Thoracic aorta (tissue), 2 donors: ENCODE results near the gene RUNX2. TPM values are rescaled to one million over a fixed set of nuclear protein-coding genes. Genes with fewer than 3 reads are reported as not detected.

ENCODE experiments used
- ATAC-seq: fragments of 150-250 bp; one replicate; pipeline ENCODE4 v1.8.0; 2017; ENCODE audit warnings: low read depth; ENCODE audit not compliant: insufficient number of reproducible peaks, low FRiP score
- DNase-seq: peaks from one replicate; pipeline ENCODE4 v3.0.0-alpha.2; 2020; ENCODE audit warnings: low spot score
- H3K27ac ChIP-seq, 2 donors: fragments of 200-600 bp; sonication (generic); 1 replicate in 1 of 2; 2 replicates in 1 of 2; pipeline ENCODE4 v1.5.1; 2016; ENCODE audit warnings: mild to moderate bottlenecking in 2 of 2, moderate library complexity in 2 of 2
- H3K27me3 ChIP-seq: fragments of 200-600 bp; sonication (generic); replicated peaks from 2 replicates; pipeline ENCODE4 v1.6.0; 2016; ENCODE audit warnings: mild to moderate bottlenecking; ENCODE audit not compliant: insufficient read depth
- H3K36me3 ChIP-seq: fragments of 200-600 bp; sonication (generic); one replicate; pipeline ENCODE4 v1.5.1; 2016
- H3K4me1 ChIP-seq, 2 donors: fragments of 200-600 bp; sonication (generic); 1 replicate in 1 of 2; 2 replicates in 1 of 2; pipeline versions ENCODE4 v1.5.1 to v1.6.0; 2016; ENCODE audit warnings: low read depth in 2 of 2, mild to moderate bottlenecking in 1 of 2; ENCODE audit not compliant: control insufficient read depth in 1 of 2
- H3K4me3 ChIP-seq: fragments of 200-600 bp; sonication (generic); 2 replicates; pipeline ENCODE4 v1.5.1; 2016; ENCODE audit warnings: mild to moderate bottlenecking
- H3K9me3 ChIP-seq: fragments of 200-600 bp; sonication (generic); 2 replicates; pipeline ENCODE4 v1.5.1; 2016
- CTCF ChIP-seq: fragments of 200-600 bp; sonication (generic); IDR thresholded peaks from one replicate; pipeline ENCODE4 v1.5.1; 2019; ENCODE audit warnings: antibody characterized with exemption
- total RNA-seq, 2 donors: library from RNA; depleted of rRNA; stranded (reverse); fragments of >200 nt; gene quantifications; one replicate each; pipeline versions ENCODE4 v1.1.0 to v1.2.3, GENCODE V29; 2016

The RUNX2 gene
- total RNA-seq, 2 donors from 2014 or later = 3.2 to 7.9 TPM

GRCh38 chr6:45712076-45712475 is 383.9 kb downstream of the RUNX2 start:
- H3K4me1 ChIP-seq = peaks cover 3 to 8% of the 10 kb centered on the region in 2 donors
- no peaks in the 10 kb centered on the region for H3K36me3 ChIP-seq
- TF ChIP-seq CTCF = no peak
- no peaks in the 10 kb centered on the region for H3K27me3 ChIP-seq
- no peak for DNase-seq
- H3K27ac ChIP-seq = no peak overlapping the region
- no peak for ATAC-seq
- H3K9me3 ChIP-seq = no peaks in the 10 kb centered on the region
- no peak overlapping the region for H3K4me3 ChIP-seq

GRCh38 chr6:45712786-45713185 is 384.7 kb downstream of the RUNX2 start:
- Histone ChIP-seq H3K4me3 (no peak overlapping the region), H3K36me3 (no peaks in the 10 kb centered on the region), H3K27me3 (no peaks in the 10 kb centered on the region), H3K4me1 (peaks cover 3 to 8% of the 10 kb centered on the region in 2 donors), H3K27ac (no peak overlapping the region), H3K9me3 (no peaks in the 10 kb centered on the region)
- DNase-seq = no peak
- ATAC-seq = no peak
- no peak for TF ChIP-seq CTCF

Other genes starting within 250 kb of the RUNX2 start
- 1 to 10 TPM; 5.3 to 6.6 TPM for gene SUPT3H, start 49.6 kb downstream of the RUNX2 start, total RNA-seq